ENCODE data around the gene BLZF1. TPM values are rescaled to one million over a fixed set of nuclear protein-coding genes. Genes with fewer than 3 reads are reported as not detected.
"Not testable (repeated sequence)": the region's sequence is repeated elsewhere in the genome, so short reads cannot be mapped to it uniquely, and the experiment has no call there.

Gene BLZF1
- total RNA-seq, 5 donors from 2014 or later (not counting 1 experiment from before 2014, with no cell fraction given) = 11.4 to 16.6 (median 15.6) TPM

- H3K4me3 ChIP-seq (ENCODE audit: control insufficient read depth in 1 of 2, extremely low read depth in 1 of 2, low read length in 1 of 2); CTCF ChIA-PET; H3K27me3 ChIP-seq (replicated peaks in 1 of 2; ENCODE audit: control insufficient read depth in 2 of 2, extremely low read depth in 1 of 2, insufficient read depth in 2 of 2, low read length in 1 of 2); H3K27ac Mint-ChIP-seq; H3K4me3 Mint-ChIP-seq; H3K9me3 Mint-ChIP-seq; H3K9me3 ChIP-seq; DNase-seq; H3K27ac ChIP-seq (ENCODE audit: low read length); H3K36me3 ChIP-seq (ENCODE audit: control insufficient read depth in 2 of 2, extremely low read depth in 1 of 2, insufficient read depth in 1 of 2, low read length in 1 of 2); H3K4me1 ChIP-seq (ENCODE audit: control insufficient read depth in 1 of 2, extremely low read depth in 1 of 2, insufficient read depth in 2 of 2, low read length in 2 of 2); H3K27me3 Mint-ChIP-seq; ATAC-seq (replicated peaks in 1 of 4): not testable (repeated sequence)
- Mint-ChIP-seq H3K4me1 (peaks cover 28 to 53% (median 30%) of the 10 kb centered on the region in 3 donors), H3K36me3 (peaks cover 52% of the 10 kb centered on the region)
- POLR2A ChIA-PET = interaction anchor here in 1 of 2 donors (0.6 kb wide), 1 partner anchor 26 kb away, joined by 4 read pairs; no protein-coding TSS in a partner anchor
- over 99% methylated on average over 24 of the region's 35 CpGs for WGBS (ENCODE audit: insufficient coverage)
Observed at GRCh38 chr1:169336947-169337715, 30.9 kb upstream of the BLZF1 start.

- H3K4me3 ChIP-seq (ENCODE audit: control insufficient read depth in 1 of 2, extremely low read depth in 1 of 2, low read length in 1 of 2) = no peak overlapping the region
- H3K4me1 ChIP-seq (ENCODE audit: control insufficient read depth in 1 of 2, extremely low read depth in 1 of 2, insufficient read depth in 2 of 2, low read length in 2 of 2) = no peaks in the 10 kb centered on the region
- ChIA-PET POLR2A (no interaction called here), CTCF (interaction anchor here in 1 of 2 donors (1.3 kb wide), 1 partner anchor 9 kb away, joined by 7 read pairs; no protein-coding TSS in a partner anchor)
- no peaks in the 10 kb centered on the region for H3K27me3 Mint-ChIP-seq
- peaks cover 44% of the 10 kb centered on the region for H3K36me3 Mint-ChIP-seq
- WGBS (ENCODE audit: insufficient coverage) = no CpG with 5 or more reads among the region's 2 CpGs
- no peaks in the 10 kb centered on the region for H3K36me3 ChIP-seq (ENCODE audit: control insufficient read depth in 2 of 2, extremely low read depth in 1 of 2, insufficient read depth in 1 of 2, low read length in 1 of 2)
- H3K27ac ChIP-seq (ENCODE audit: low read length) = no peak overlapping the region
- peaks cover 0 to 4% (median 3%) of the 10 kb centered on the region in 3 donors for H3K9me3 Mint-ChIP-seq
- H3K9me3 ChIP-seq = no peaks in the 10 kb centered on the region
- no peaks in the 10 kb centered on the region for H3K27me3 ChIP-seq (replicated peaks in 1 of 2; ENCODE audit: control insufficient read depth in 2 of 2, extremely low read depth in 1 of 2, insufficient read depth in 2 of 2, low read length in 1 of 2)
- H3K27ac Mint-ChIP-seq = no peak overlapping the region
- no peak overlapping the region for H3K4me3 Mint-ChIP-seq
- ATAC-seq (replicated peaks in 1 of 4) (no peak), DNase-seq (no peak)
- peaks cover 26 to 41% (median 27%) of the 10 kb centered on the region in 3 donors for H3K4me1 Mint-ChIP-seq
Observed at GRCh38 chr1:169338617-169339016, 29.4 kb upstream of the BLZF1 start.

GRCh38 chr1:169339773-169340172, 28.2 kb upstream of the BLZF1 start:
- Mint-ChIP-seq H3K27ac (no peak overlapping the region), H3K4me3 (no peak overlapping the region), H3K36me3 (peaks cover 36% of the 10 kb centered on the region), H3K4me1 (peaks cover 14 to 29% (median 18%) of the 10 kb centered on the region in 3 donors), H3K9me3 (peaks cover 0 to 4% (median 3%) of the 10 kb centered on the region in 3 donors), H3K27me3 (no peaks in the 10 kb centered on the region)
- H3K36me3 ChIP-seq (ENCODE audit: control insufficient read depth in 2 of 2, extremely low read depth in 1 of 2, insufficient read depth in 1 of 2, low read length in 1 of 2) = no peaks in the 10 kb centered on the region
- no peaks in the 10 kb centered on the region for H3K9me3 ChIP-seq
- ChIA-PET CTCF (interaction anchor here in 1 of 2 donors (1.3 kb wide), 1 partner anchor 8 kb away, joined by 7 read pairs; no protein-coding TSS in a partner anchor), POLR2A (interaction anchor here (0.6 to 0.7 kb wide), 2 partner anchors 200 to 455 kb away, joined by 3 to 13 read pairs; no protein-coding TSS in a partner anchor)
- H3K27ac ChIP-seq (ENCODE audit: low read length) = no peak overlapping the region
- H3K4me3 ChIP-seq (ENCODE audit: control insufficient read depth in 1 of 2, extremely low read depth in 1 of 2, low read length in 1 of 2) = no peak overlapping the region
- ATAC-seq (replicated peaks in 1 of 4) (no peak), DNase-seq (no peak)
- no peaks in the 10 kb centered on the region for H3K4me1 ChIP-seq (ENCODE audit: control insufficient read depth in 1 of 2, extremely low read depth in 1 of 2, insufficient read depth in 2 of 2, low read length in 2 of 2)
- no peaks in the 10 kb centered on the region for H3K27me3 ChIP-seq (replicated peaks in 1 of 2; ENCODE audit: control insufficient read depth in 2 of 2, extremely low read depth in 1 of 2, insufficient read depth in 2 of 2, low read length in 1 of 2)

GRCh38 chr1:169340882-169341281, 27.1 kb upstream of the BLZF1 start:
- CTCF ChIA-PET = interaction anchor here in 1 of 2 donors (0.6 kb wide), 1 partner anchor 20 kb away, joined by 3 read pairs; no protein-coding TSS in a partner anchor
- POLR2A ChIA-PET = no interaction called here
- no peaks in the 10 kb centered on the region for H3K27me3 ChIP-seq (replicated peaks in 1 of 2; ENCODE audit: control insufficient read depth in 2 of 2, extremely low read depth in 1 of 2, insufficient read depth in 2 of 2, low read length in 1 of 2)
- Mint-ChIP-seq H3K4me3 (no peak overlapping the region), H3K36me3 (peaks cover 27% of the 10 kb centered on the region), H3K4me1 (peaks cover 14 to 25% (median 17%) of the 10 kb centered on the region in 3 donors), H3K9me3 (peaks cover 0 to 2% (median 0%) of the 10 kb centered on the region in 3 donors), H3K27ac (no peak overlapping the region), H3K27me3 (no peaks in the 10 kb centered on the region)
- 97% methylated on average over 4 of the region's 5 CpGs for WGBS (ENCODE audit: insufficient coverage)
- no peaks in the 10 kb centered on the region for H3K36me3 ChIP-seq (ENCODE audit: control insufficient read depth in 2 of 2, extremely low read depth in 1 of 2, insufficient read depth in 1 of 2, low read length in 1 of 2)
- no peak overlapping the region for H3K27ac ChIP-seq (ENCODE audit: low read length)
- ATAC-seq (replicated peaks in 1 of 4) = no peak
- DNase-seq = no peak
- no peaks in the 10 kb centered on the region for H3K4me1 ChIP-seq (ENCODE audit: control insufficient read depth in 1 of 2, extremely low read depth in 1 of 2, insufficient read depth in 2 of 2, low read length in 2 of 2)
- no peak overlapping the region for H3K4me3 ChIP-seq (ENCODE audit: control insufficient read depth in 1 of 2, extremely low read depth in 1 of 2, low read length in 1 of 2)
- no peaks in the 10 kb centered on the region for H3K9me3 ChIP-seq

- ATAC-seq (replicated peaks in 1 of 4); CTCF ChIA-PET; H3K9me3 Mint-ChIP-seq; H3K27me3 ChIP-seq (replicated peaks in 1 of 2; ENCODE audit: control insufficient read depth in 2 of 2, extremely low read depth in 1 of 2, insufficient read depth in 2 of 2, low read length in 1 of 2); H3K4me3 Mint-ChIP-seq; H3K27ac Mint-ChIP-seq; H3K27me3 Mint-ChIP-seq; H3K9me3 ChIP-seq; H3K4me1 ChIP-seq (ENCODE audit: control insufficient read depth in 1 of 2, extremely low read depth in 1 of 2, insufficient read depth in 2 of 2, low read length in 2 of 2); H3K4me3 ChIP-seq (ENCODE audit: control insufficient read depth in 1 of 2, extremely low read depth in 1 of 2, low read length in 1 of 2); H3K36me3 ChIP-seq (ENCODE audit: control insufficient read depth in 2 of 2, extremely low read depth in 1 of 2, insufficient read depth in 1 of 2, low read length in 1 of 2); POLR2A ChIA-PET; DNase-seq; H3K27ac ChIP-seq (ENCODE audit: low read length): not testable (repeated sequence)
- Mint-ChIP-seq H3K4me1 (peaks cover 14 to 25% (median 17%) of the 10 kb centered on the region in 3 donors), H3K36me3 (peaks cover 19% of the 10 kb centered on the region)
- no CpG with 5 or more reads among the region's 3 CpGs for WGBS (ENCODE audit: insufficient coverage)
Observed at GRCh38 chr1:169342096-169342495, 25.9 kb upstream of the BLZF1 start.

GRCh38 chr1:169345511-169345910, 22.5 kb upstream of the BLZF1 start:
- POLR2A ChIA-PET = no interaction called here
- Mint-ChIP-seq H3K27ac (no peak overlapping the region), H3K36me3 (peaks cover 6% of the 10 kb centered on the region), H3K4me1 (peaks cover 1 to 4% (median 3%) of the 10 kb centered on the region in 3 donors), H3K4me3 (no peak overlapping the region), H3K27me3 (no peaks in the 10 kb centered on the region), H3K9me3 (no peaks in the 10 kb centered on the region)
- H3K36me3 ChIP-seq (ENCODE audit: control insufficient read depth in 2 of 2, extremely low read depth in 1 of 2, insufficient read depth in 1 of 2, low read length in 1 of 2) = no peaks in the 10 kb centered on the region
- H3K4me1 ChIP-seq (ENCODE audit: control insufficient read depth in 1 of 2, extremely low read depth in 1 of 2, insufficient read depth in 2 of 2, low read length in 2 of 2) = no peaks in the 10 kb centered on the region
- no peak overlapping the region for H3K27ac ChIP-seq (ENCODE audit: low read length)
- no peaks in the 10 kb centered on the region for H3K27me3 ChIP-seq (replicated peaks in 1 of 2; ENCODE audit: control insufficient read depth in 2 of 2, extremely low read depth in 1 of 2, insufficient read depth in 2 of 2, low read length in 1 of 2)
- ATAC-seq (replicated peaks in 1 of 4) (no peak), DNase-seq (no peak)
- no peaks in the 10 kb centered on the region for H3K9me3 ChIP-seq
- CTCF ChIA-PET = interaction anchor here in 1 of 2 donors (0.7 kb wide), 1 partner anchor 9 kb away, joined by 4 read pairs; no protein-coding TSS in a partner anchor
- H3K4me3 ChIP-seq (ENCODE audit: control insufficient read depth in 1 of 2, extremely low read depth in 1 of 2, low read length in 1 of 2) = no peak overlapping the region
- 100% methylated on average over 1 of the region's 1 CpG for WGBS (ENCODE audit: insufficient coverage)

Measured in T-cell (primary cell).